HL-60 (cell line): ENCODE measurements around the gene PRPF38B.

Experiments used
- DNase-seq, 2 experiments: peaks; one replicate each; pipeline ENCODE4 v3.0.0-alpha.2; 2010 to 2020; ENCODE audit warnings: low read depth in 1 of 2, low spot score in 1 of 2
- H3K27ac ChIP-seq: fragments of 250-450 bp; sonication (Bioruptor Pico); replicated peaks from 2 replicates; pipeline ENCODE4 v1.5.1; 2020; ENCODE audit warnings: mild to moderate bottlenecking, moderate library complexity
- H3K27me3 ChIP-seq: fragments of 250-450 bp; sonication (Bioruptor Pico); 2 replicates; pipeline ENCODE4 v1.5.1; 2021; ENCODE audit warnings: mild to moderate bottlenecking, moderate library complexity; ENCODE audit not compliant: insufficient read depth, poor library complexity, severe bottlenecking
- H3K4me3 ChIP-seq: replicated peaks from 2 replicates; pipeline ENCODE4 v1.5.1; 2011; ENCODE audit warnings: mild to moderate bottlenecking, control low read depth, low read length; ENCODE audit not compliant: insufficient read depth
- GABPA ChIP-seq: IDR thresholded peaks from 2 replicates; pipeline ENCODE4 v1.6.1; 2012; ENCODE audit warnings: low read depth
- POLR2AphosphoS5 ChIP-seq: IDR thresholded peaks from 2 replicates; pipeline ENCODE4 v1.6.1; 2012; ENCODE audit warnings: low read depth
- SPI1 ChIP-seq: IDR thresholded peaks from 2 replicates; pipeline ENCODE4 v1.6.1; 2012; ENCODE audit warnings: low read depth, mild to moderate bottlenecking, borderline replicate concordance
- TF ChIP-seq, protein P1 (sequence below): IDR thresholded peaks from 2 replicates; pipeline ENCODE4 v1.6.1; 2012; ENCODE audit warnings: low read depth; ENCODE audit not compliant: insufficient replicate concordance
- TF ChIP-seq, protein P2 (sequence below): IDR thresholded peaks from one replicate; pipeline ENCODE4 v1.5.1; 2011; ENCODE audit warnings: low read length, control low read depth, inconsistent platforms; ENCODE audit not compliant: insufficient read depth

The PRPF38B gene

DNA sequence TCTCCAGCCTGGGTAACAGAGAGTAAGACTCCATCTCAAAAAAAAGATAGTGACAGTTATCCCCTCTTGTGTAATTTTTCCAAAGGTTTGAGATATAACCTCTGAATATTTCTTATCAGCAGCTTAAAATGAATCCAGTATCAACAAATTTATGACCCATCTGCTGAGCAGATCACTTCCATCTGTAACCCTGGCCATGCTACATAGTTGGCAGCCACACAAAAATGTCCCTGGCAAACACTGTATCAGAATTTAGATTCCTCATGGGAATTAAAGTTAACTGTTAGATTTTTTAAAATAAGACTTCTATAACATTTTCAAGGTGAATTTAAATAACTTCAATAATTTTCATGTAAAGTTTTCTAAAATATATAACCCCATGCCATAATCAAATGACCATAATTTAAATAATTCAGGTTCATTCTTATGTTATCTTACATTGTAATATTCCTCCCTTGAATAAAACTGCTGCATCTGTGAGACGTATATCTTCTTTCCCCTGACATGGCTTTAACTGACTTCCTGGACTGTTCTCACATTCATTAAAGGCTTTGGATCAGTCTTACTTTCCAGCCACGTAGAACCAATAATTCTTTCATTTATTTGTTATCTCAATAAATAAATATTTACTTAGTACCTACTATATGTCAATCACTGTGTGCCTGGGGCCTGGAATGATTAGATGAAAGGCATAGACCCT lies 5.3 kb upstream of the PRPF38B start:
- Histone ChIP-seq H3K27ac (no peak overlapping the region), H3K4me3 (no peak overlapping the region), H3K27me3 (no peaks in the 10 kb centered on the region)
- TF ChIP-seq, protein P1, sequence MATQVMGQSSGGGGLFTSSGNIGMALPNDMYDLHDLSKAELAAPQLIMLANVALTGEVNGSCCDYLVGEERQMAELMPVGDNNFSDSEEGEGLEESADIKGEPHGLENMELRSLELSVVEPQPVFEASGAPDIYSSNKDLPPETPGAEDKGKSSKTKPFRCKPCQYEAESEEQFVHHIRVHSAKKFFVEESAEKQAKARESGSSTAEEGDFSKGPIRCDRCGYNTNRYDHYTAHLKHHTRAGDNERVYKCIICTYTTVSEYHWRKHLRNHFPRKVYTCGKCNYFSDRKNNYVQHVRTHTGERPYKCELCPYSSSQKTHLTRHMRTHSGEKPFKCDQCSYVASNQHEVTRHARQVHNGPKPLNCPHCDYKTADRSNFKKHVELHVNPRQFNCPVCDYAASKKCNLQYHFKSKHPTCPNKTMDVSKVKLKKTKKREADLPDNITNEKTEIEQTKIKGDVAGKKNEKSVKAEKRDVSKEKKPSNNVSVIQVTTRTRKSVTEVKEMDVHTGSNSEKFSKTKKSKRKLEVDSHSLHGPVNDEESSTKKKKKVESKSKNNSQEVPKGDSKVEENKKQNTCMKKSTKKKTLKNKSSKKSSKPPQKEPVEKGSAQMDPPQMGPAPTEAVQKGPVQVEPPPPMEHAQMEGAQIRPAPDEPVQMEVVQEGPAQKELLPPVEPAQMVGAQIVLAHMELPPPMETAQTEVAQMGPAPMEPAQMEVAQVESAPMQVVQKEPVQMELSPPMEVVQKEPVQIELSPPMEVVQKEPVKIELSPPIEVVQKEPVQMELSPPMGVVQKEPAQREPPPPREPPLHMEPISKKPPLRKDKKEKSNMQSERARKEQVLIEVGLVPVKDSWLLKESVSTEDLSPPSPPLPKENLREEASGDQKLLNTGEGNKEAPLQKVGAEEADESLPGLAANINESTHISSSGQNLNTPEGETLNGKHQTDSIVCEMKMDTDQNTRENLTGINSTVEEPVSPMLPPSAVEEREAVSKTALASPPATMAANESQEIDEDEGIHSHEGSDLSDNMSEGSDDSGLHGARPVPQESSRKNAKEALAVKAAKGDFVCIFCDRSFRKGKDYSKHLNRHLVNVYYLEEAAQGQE: no peak
- no peak for TF ChIP-seq POLR2AphosphoS5
- TF ChIP-seq SPI1: no peak
- TF ChIP-seq, protein P2, sequence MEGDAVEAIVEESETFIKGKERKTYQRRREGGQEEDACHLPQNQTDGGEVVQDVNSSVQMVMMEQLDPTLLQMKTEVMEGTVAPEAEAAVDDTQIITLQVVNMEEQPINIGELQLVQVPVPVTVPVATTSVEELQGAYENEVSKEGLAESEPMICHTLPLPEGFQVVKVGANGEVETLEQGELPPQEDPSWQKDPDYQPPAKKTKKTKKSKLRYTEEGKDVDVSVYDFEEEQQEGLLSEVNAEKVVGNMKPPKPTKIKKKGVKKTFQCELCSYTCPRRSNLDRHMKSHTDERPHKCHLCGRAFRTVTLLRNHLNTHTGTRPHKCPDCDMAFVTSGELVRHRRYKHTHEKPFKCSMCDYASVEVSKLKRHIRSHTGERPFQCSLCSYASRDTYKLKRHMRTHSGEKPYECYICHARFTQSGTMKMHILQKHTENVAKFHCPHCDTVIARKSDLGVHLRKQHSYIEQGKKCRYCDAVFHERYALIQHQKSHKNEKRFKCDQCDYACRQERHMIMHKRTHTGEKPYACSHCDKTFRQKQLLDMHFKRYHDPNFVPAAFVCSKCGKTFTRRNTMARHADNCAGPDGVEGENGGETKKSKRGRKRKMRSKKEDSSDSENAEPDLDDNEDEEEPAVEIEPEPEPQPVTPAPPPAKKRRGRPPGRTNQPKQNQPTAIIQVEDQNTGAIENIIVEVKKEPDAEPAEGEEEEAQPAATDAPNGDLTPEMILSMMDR: no peak
- no peak for TF ChIP-seq GABPA
- no peak for DNase-seq

DNA sequence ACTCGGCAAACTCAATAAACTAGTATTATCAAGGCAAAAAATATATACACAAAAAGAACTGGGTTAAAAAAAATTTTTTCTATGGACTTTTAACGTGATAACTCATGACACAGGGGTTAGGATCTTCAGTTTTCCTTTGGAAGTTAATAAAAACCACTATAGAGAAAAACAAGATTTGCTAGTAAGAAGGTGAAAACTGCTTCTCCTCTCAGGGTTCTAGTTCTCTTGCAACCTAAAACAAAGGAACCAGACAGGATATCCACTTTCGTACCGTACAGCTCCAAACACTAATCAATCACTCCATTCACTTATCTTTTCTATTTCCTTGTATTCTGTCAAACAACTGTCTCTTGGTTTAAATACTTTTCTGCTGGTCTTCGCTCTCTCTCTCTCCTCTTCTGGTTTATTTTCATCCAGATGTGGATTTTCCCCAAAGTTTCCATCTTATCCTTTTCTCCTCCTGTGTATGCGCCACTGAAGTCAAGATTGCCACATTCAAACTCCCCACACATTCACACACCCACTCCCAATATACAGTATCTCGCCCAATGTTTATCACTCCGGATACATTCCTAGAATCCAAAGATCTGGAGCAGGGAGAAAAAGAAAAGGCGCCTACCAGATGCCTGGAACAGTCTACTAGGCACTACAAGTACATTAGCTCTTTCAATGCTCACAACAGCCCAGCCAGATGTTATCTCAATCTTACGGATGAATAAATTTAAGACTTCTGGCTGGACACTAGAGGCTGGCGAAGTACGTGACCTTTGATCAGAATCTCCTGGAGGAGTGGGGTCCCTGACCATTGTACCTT lies 775 bp upstream of the PRPF38B start:
- no peaks in the 10 kb centered on the region for H3K27me3 ChIP-seq
- TF ChIP-seq, protein P1: no peak
- no peak for TF ChIP-seq POLR2AphosphoS5
- TF ChIP-seq GABPA: no peak
- TF ChIP-seq, protein P2: no peak
- no peak for TF ChIP-seq SPI1
- peak overlapping the region; percentile 88 for H3K4me3 ChIP-seq
- no peak for DNase-seq
- H3K27ac ChIP-seq: peak overlapping the region; percentile 96

DNA sequence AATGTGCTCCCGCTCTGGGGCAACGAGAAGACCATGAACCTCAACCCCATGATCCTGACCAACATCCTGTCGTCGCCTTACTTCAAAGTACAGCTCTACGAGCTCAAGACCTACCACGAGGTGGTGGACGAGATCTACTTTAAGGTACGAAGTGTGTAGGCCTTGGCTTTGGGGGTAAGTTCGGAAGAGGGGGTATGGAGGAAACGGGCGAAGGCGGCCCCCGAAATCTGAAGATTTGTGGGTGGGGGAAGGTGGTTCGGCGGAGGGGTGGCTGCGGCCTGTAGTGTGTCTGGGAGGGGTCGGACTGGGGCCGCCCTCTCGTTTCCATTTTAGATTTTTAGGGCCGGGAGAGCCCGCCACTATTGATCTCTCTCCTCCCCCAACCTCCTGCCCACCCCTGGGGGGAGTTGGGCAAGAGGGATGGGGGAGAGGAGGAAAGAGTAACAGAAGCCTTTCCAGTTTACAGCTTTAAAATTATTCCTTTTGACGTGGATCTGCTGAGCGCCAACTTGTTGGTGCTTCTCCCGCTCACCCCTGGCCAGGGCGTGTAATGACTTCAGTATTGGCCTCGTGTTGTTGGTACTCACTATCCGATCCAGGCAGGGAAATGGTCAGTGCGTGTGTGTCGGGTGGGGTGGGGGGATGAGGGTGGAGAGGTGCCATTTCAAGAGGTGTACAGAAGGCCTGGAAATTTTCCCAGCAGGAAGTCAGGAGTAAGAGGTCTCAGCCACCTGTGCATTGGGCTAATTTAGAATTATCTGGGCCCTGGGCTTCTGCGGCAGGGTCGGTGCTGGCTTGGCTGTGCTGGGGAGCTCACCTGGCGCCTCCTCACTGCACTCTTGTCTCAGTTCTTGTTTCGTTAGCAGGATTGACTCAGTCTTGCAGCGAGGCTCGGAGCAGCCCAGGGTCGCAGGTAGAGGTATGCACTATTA lies 880 bp downstream of the PRPF38B start:
- Histone ChIP-seq H3K4me3 (peak overlapping the region; percentile 88), H3K27me3 (no peaks in the 10 kb centered on the region), H3K27ac (peak overlapping the region; percentile 96)
- DNase-seq: peak in 1 of 2 experiments; percentile 67
- TF ChIP-seq, protein P1: no peak
- no peak for TF ChIP-seq POLR2AphosphoS5
- TF ChIP-seq GABPA: no peak
- TF ChIP-seq SPI1: no peak
- TF ChIP-seq, protein P2: no peak
